ENCODE measurements around the gene CPED1.

DNA sequence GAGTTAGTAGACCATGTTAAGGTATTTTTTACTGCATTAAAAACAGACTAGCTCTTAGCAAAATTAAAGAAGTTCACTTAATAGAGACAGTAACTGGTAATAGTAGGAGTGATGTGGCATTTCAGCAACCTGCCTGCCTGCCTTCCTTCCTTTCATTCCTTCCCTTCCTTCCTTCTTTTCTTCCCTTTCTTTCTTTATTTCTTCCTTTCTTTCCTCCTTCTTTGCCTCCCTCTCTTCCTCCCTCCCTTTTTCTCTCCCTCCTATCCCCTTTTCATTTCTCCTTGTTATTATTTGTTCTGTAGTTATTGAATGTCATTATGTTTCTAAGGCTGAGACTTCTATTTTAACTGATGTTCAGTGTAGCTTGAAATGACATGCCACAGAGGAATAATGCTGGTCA, 193.8 kb downstream of the CPED1 start:
- TF ChIP-seq EZH2 (IDR thresholded peaks at IDR 0.05) (no peak), POLR2AphosphoS5 (IDR thresholded peaks at IDR 0.05; ENCODE audit: borderline replicate concordance, low read depth, low read length) (no peak)
